GM10266 (cell line): ENCODE measurements around the gene KANSL1.
"Not testable (repeated sequence)": the region's sequence is repeated elsewhere in the genome, so short reads cannot be mapped to it uniquely, and the experiment has no call there.

ENCODE experiments used
- DNase-seq: peaks from one replicate; pipeline ENCODE4 v3.0.0; 2012; ENCODE audit errors: extremely low spot score
- CTCF ChIP-seq: IDR thresholded peaks from 2 replicates; pipeline ENCODE4 v1.5.1; 2012; ENCODE audit warnings: mild to moderate bottlenecking, low read depth; ENCODE audit not compliant: control insufficient read depth, insufficient read depth; ENCODE audit errors: missing control alignments

The KANSL1 gene

GRCh38 chr17:46025060-46025459 is 168.2 kb downstream of the KANSL1 start:
- TF ChIP-seq CTCF: no peak
- no peak for DNase-seq

- no peak for TF ChIP-seq CTCF
These were observed 168.6 kb downstream of the KANSL1 start for GRCh38 chr17:46024590-46024989.

GRCh38 chr17:46023783-46024388 is 169.3 kb downstream of the KANSL1 start:
- no peak for DNase-seq
- no peak for TF ChIP-seq CTCF

More at GRCh38 chr17:46024590-46024989, 168.6 kb downstream of the KANSL1 start:
- DNase-seq: no peak

- DNase-seq: not testable (repeated sequence)
These were observed 169.9 kb downstream of the KANSL1 start for GRCh38 chr17:46023366-46023765.

- TF ChIP-seq CTCF: no peak
These were observed 172.2 kb downstream of the KANSL1 start for GRCh38 chr17:46020998-46021397.

GRCh38 chr17:46020023-46020761 is 173.0 kb downstream of the KANSL1 start:
- TF ChIP-seq CTCF: no peak

More at GRCh38 chr17:46020998-46021397, 172.2 kb downstream of the KANSL1 start:
- DNase-seq: no peak

DNA sequence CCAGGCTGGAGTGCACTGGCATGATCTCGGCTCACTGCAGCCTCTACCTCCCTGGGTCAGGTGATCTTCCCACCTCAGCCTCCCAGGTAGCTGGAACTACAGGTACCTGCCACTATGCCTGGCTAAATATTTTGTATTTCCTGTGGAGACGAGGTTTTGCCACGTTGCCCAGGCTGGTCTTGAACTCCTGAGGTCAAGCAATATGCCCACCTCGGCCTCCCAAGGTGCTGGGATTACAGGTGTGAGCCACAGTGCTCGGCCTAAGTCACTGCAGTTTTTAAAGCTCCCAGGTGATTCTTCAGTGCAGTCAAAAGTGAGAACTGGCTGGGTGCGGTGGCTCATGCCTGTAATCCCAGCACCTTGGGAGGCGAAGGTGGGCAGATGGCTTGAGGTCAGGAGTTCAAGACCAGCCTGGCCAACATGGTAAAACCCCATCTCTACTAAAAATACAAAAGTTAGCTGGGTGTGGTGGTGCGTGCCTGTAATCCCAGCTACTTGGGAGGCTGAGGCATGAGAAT is 173.8 kb downstream of the KANSL1 start:
- DNase-seq: not testable (repeated sequence)

More at GRCh38 chr17:46020023-46020761, 173.0 kb downstream of the KANSL1 start:
- peak; percentile 59 for DNase-seq

DNA sequence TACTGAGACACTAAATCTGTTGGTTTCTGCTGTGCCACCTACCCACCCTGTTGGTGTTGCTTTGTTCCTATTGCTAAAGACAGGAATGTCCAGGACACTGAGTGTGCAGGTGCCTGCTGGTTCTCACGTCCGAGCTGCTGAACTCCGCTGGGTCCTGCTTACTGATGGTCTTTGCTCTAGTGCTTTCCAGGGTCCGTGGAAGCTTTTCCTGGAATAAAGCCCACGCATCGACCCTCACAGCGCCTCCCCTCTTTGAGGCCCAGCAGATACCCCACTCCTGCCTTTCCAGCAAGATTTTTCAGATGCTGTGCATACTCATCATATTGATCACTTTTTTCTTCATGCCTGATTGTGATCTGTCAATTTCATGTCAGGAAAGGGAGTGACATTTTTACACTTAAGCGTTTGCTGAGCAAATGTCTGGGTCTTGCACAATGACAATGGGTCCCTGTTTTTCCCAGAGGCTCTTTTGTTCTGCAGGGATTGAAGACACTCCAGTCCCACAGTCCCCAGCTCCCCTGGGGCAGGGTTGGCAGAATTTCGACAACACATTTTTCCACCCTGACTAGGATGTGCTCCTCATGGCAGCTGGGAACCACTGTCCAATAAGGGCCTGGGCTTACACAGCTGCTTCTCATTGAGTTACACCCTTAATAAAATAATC is 179.6 kb downstream of the KANSL1 start:
- no peak for TF ChIP-seq CTCF
- no peak for DNase-seq
